ENCODE data around the gene PPP1CA. TPM values are rescaled to one million over a fixed set of nuclear protein-coding genes. Genes with fewer than 3 reads are reported as not detected.

The PPP1CA gene
- total and polyA plus RNA-seq, 2 experiments from 2014 or later = 172 to 207 TPM

GRCh38 chr11:67445515-67445914 is 43.9 kb upstream of the PPP1CA start:
- no peaks in the 10 kb centered on the region for H3F3A ChIP-seq (ENCODE audit: insufficient read depth)
- H3K36me3 ChIP-seq (ENCODE audit: low read depth) = no peaks in the 10 kb centered on the region
- in situ Hi-C loops (cut with MboI) = no loop called here
- H3K27ac ChIP-seq = no peak overlapping the region
- 0 out of 2 replicates have a peak, but pooled peaks cover 3% of the 10 kb centered on the region for H3K4me1 ChIP-seq (ENCODE audit: insufficient read depth)
- TF ChIP-seq EZH2phosphoT487 (IDR thresholded peaks at IDR 0.05; ENCODE audit: insufficient read depth, low read depth) (no peak), EZH2 (IDR thresholded peaks at IDR 0.05; ENCODE audit: insufficient read depth, poor library complexity, severe bottlenecking) (no peak)
- no peaks in the 10 kb centered on the region for H3K9me3 ChIP-seq (ENCODE audit: low read depth)
- H3K9me2 ChIP-seq (ENCODE audit: insufficient read depth) = no peaks in the 10 kb centered on the region
- no peak overlapping the region for H2AFZ ChIP-seq
- H3K9ac ChIP-seq = no peak overlapping the region
- no peak overlapping the region for H3K4me3 ChIP-seq
- peaks cover 12% of the 10 kb centered on the region for H3K79me2 ChIP-seq (ENCODE audit: insufficient read depth)
- H3K27me3 ChIP-seq (replicated peaks; ENCODE audit: insufficient read depth) = no peaks in the 10 kb centered on the region
- no peak overlapping the region for H3K4me2 ChIP-seq (ENCODE audit: unreplicated experiment)
- H4K20me1 ChIP-seq (ENCODE audit: insufficient read depth) = no peaks in the 10 kb centered on the region
- WGBS, 2 experiments (ENCODE audit: low coverage in 1 of 2, low lambda C conversion rate in 2 of 2, missing lambda C conversion rate in 2 of 2) = 81 to 87% methylated on average over 5 of the region's 5 CpGs
- no peak for DNase-seq

GRCh38 chr11:67442504-67443404 is 41.1 kb upstream of the PPP1CA start:
- Histone ChIP-seq H3K79me2 (ENCODE audit: insufficient read depth) (peaks cover 12% of the 10 kb centered on the region), H3K27ac (peak overlapping the region; percentile 31), H3K4me3 (peak overlapping the region; percentile 92), H3F3A (ENCODE audit: insufficient read depth) (no peaks in the 10 kb centered on the region; the same call in 1 of the 2 replicates), H3K9me3 (ENCODE audit: low read depth) (no peaks in the 10 kb centered on the region), H3K27me3 (replicated peaks; ENCODE audit: insufficient read depth) (no peaks in the 10 kb centered on the region), H3K9ac (peak overlapping the region; percentile 84), H3K36me3 (ENCODE audit: low read depth) (no peaks in the 10 kb centered on the region), H3K9me2 (ENCODE audit: insufficient read depth) (no peaks in the 10 kb centered on the region), H3K4me2 (ENCODE audit: unreplicated experiment) (peak overlapping the region; percentile 81), H4K20me1 (ENCODE audit: insufficient read depth) (no peaks in the 10 kb centered on the region), H2AFZ (peak overlapping the region; percentile 17; the same call in 1 of the 2 replicates), H3K4me1 (ENCODE audit: insufficient read depth) (0 out of 2 replicates have a peak, but pooled peaks cover 3% of the 10 kb centered on the region)
- no peak for TF ChIP-seq EZH2phosphoT487 (IDR thresholded peaks at IDR 0.05; ENCODE audit: insufficient read depth, low read depth)
- no peak for TF ChIP-seq EZH2 (IDR thresholded peaks at IDR 0.05; ENCODE audit: insufficient read depth, poor library complexity, severe bottlenecking)
- in situ Hi-C loops (cut with MboI) = no loop called here
- 26 to 36% methylated on average over 33 to 44 of the region's 45 CpGs for WGBS, 2 experiments (ENCODE audit: low coverage in 1 of 2, low lambda C conversion rate in 2 of 2, missing lambda C conversion rate in 2 of 2)
- DNase-seq = peak; percentile 54

- Histone ChIP-seq H4K20me1 (ENCODE audit: insufficient read depth) (no peaks in the 10 kb centered on the region), H3K36me3 (ENCODE audit: low read depth) (no peaks in the 10 kb centered on the region), H3K27me3 (replicated peaks; ENCODE audit: insufficient read depth) (no peaks in the 10 kb centered on the region), H3K9me2 (ENCODE audit: insufficient read depth) (no peaks in the 10 kb centered on the region), H3K4me1 (ENCODE audit: insufficient read depth) (0 out of 2 replicates have a peak, but pooled peaks cover 3% of the 10 kb centered on the region), H3K27ac (no peak overlapping the region), H3K9me3 (ENCODE audit: low read depth) (no peaks in the 10 kb centered on the region), H3K79me2 (ENCODE audit: insufficient read depth) (peaks cover 12% of the 10 kb centered on the region), H3F3A (ENCODE audit: insufficient read depth) (no peaks in the 10 kb centered on the region; the same call in 1 of the 2 replicates), H2AFZ (no peak overlapping the region), H3K4me3 (peak overlapping the region; percentile 92), H3K4me2 (ENCODE audit: unreplicated experiment) (no peak overlapping the region), H3K9ac (no peak overlapping the region)
- 85 to 89% methylated on average over 25 to 26 of the region's 28 CpGs for WGBS, 2 experiments (ENCODE audit: low coverage in 1 of 2, low lambda C conversion rate in 2 of 2, missing lambda C conversion rate in 2 of 2)
- in situ Hi-C loops (cut with MboI) = no loop called here
- TF ChIP-seq EZH2phosphoT487 (IDR thresholded peaks at IDR 0.05; ENCODE audit: insufficient read depth, low read depth) = no peak
- TF ChIP-seq EZH2 (IDR thresholded peaks at IDR 0.05; ENCODE audit: insufficient read depth, poor library complexity, severe bottlenecking) = no peak
- no peak for DNase-seq
Observed at GRCh38 chr11:67441731-67442351, 40.2 kb upstream of the PPP1CA start.

- Histone ChIP-seq H3K4me2 (ENCODE audit: unreplicated experiment) (no peak overlapping the region), H3K27me3 (replicated peaks; ENCODE audit: insufficient read depth) (no peaks in the 10 kb centered on the region), H3F3A (ENCODE audit: insufficient read depth) (no peaks in the 10 kb centered on the region; the same call in 1 of the 2 replicates), H3K4me1 (ENCODE audit: insufficient read depth) (0 out of 2 replicates have a peak, but pooled peaks cover 3% of the 10 kb centered on the region), H4K20me1 (ENCODE audit: insufficient read depth) (no peaks in the 10 kb centered on the region), H3K9me3 (ENCODE audit: low read depth) (no peaks in the 10 kb centered on the region), H3K36me3 (ENCODE audit: low read depth) (no peaks in the 10 kb centered on the region), H2AFZ (no peak overlapping the region), H3K27ac (no peak overlapping the region), H3K79me2 (ENCODE audit: insufficient read depth) (peaks cover 12% of the 10 kb centered on the region), H3K9ac (no peak overlapping the region), H3K9me2 (ENCODE audit: insufficient read depth) (no peaks in the 10 kb centered on the region), H3K4me3 (no peak overlapping the region)
- DNase-seq = no peak
- in situ Hi-C loops (cut with MboI) = no loop called here
- TF ChIP-seq EZH2 (IDR thresholded peaks at IDR 0.05; ENCODE audit: insufficient read depth, poor library complexity, severe bottlenecking) = no peak
- no peak for TF ChIP-seq EZH2phosphoT487 (IDR thresholded peaks at IDR 0.05; ENCODE audit: insufficient read depth, low read depth)
- WGBS, 2 experiments (ENCODE audit: low coverage in 1 of 2, low lambda C conversion rate in 2 of 2, missing lambda C conversion rate in 2 of 2) = 90 to 95% methylated on average over 21 of the region's 21 CpGs
Observed at GRCh38 chr11:67441098-67441563, 39.5 kb upstream of the PPP1CA start.
